Activated CD8-positive, alpha-beta memory T cell treated with anti-CD3 and anti-CD28 coated beads for 24 hours (primary cell): ENCODE results near the gene INTS4.
"Not testable (repeated sequence)": the region's sequence is repeated elsewhere in the genome, so short reads cannot be mapped to it uniquely, and the experiment has no call there.

Experiments used
- DNase-seq: peaks from one replicate; pipeline ENCODE4 v3.0.0-alpha.2; 2020

Gene INTS4

DNA sequence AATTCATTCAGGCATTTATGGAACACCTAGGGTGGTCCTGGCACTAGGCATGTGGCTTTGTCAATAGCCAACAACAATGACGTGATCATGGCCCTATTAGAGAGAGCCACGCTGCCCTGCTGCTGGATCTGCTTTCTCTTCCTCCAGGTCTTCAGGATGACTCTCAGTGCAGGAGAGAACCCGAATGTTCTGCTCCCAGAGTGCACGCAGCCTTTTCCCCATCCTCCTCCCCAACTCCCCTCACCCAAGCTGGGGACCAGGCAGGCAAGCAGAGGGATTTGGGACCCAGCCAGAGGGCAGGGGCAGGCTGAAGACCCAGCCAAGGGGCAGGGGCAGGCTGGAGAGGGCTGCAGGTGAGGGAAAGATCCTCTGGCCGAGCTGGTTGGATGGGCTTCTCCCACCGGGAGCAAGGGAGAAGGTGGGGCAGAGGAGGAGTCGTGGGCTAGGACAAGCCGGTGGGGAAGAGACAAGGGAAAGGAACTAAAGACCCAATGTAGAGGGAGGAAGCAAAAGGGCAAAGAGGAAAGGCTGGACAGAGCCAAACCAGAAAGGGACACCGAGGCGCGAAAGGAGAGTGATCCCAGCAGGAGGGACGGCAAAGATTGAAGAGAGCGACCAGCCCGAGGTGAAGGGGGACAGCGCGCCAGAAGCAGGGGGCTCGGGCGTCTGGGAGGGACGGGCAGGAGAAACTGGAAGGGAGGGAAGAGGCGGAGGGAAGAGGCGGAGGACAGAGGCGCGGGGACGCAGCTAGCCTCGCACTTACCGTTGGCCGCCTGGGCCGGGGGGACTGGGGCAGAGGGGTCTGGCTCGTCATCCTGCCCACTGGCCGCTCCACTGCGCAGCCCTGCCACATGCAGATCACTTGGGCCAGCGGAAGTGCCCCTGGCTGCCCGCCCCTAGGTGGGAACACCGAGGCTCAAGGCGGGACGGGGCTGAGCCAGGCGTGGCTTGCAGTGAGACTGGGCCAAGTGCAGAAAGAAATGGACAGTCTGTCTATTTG lies 28.2 kb upstream of the INTS4 start, which contains the start of gene KCTD14:
TSS of gene KCTD14 (minus strand) at position 880 of the 1,000 bp plus-strand sequence. CDS start at position 853, 27 bp downstream.
- no peak for DNase-seq

DNA sequence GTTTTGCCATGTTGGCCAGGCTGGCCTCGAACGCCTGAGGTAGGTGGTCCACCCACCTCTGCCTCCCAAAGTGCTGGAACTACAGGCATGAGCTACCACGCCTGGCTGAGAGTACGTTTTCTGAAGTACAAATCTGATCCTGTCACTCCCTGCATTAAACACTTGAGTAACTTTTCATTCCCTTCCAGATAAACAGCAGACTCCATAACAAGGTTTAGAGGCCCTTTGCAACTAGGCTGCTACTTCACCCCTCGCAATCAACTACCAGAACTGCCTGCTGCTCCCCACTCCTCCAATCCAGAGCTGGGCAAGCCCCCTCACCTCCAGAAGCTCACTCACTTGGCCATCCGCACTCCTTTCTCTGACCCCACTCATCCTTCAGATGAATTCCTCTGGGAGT lies 27.1 kb upstream of the INTS4 start:
- no peak for DNase-seq

DNA sequence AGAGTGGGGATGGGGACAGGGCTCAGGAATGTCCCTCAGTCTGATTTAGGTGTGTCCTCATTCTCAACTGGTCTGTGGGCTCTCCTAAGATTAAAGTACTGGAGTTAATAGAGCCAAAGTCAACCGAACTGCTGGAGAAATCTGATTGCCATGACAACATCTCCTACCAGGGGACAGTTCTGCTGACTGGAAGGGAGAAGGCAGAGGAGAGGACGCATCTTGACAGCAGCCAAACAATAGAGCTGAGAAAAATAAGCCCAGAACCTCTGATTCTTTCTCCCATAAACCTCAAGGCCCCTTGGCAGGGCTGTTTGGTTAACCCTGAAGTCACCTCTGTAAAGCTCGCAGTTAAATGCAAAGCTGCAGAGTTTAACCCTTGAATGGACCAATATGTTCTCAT lies 25.8 kb upstream of the INTS4 start:
- DNase-seq: no peak

DNA sequence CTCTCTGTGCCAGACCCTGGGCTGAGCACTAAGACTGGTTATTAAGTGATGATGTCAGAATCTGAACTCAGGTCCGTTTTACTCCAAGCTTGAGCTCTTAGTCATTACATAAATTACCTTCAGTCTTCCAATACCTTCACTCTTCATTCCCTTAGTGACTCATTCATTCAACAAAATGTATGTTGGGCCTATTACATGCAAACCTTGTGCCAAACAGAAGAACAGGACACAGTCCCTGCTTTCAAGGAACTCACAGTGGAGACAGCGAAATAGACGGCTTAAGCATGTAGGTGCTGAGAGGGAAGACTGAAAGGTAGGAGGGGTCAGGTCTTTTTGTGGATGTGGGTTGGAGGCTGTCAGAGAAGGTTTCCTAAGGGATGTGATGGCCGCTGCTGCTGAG lies 25.3 kb upstream of the INTS4 start:
- DNase-seq: no peak

DNA sequence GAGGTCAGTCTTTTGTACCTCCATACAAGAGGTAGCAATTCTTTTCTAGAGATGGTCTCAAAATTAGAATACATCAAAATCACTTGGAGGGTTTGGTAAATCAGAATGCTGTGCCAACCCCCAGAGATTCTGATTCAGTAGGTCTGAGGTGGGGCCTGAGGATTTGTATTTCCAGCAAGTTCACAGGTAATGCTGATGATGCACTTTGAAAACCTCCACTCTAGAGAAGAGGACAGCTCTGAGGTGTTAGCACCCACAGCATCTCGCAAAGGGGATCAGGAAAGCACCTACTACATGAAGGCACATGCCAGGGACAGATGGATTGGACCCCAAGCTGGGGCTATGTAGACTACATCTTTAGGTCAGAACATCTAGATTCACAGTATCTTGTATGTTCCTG lies 21.4 kb upstream of the INTS4 start:
- no peak for DNase-seq

DNA sequence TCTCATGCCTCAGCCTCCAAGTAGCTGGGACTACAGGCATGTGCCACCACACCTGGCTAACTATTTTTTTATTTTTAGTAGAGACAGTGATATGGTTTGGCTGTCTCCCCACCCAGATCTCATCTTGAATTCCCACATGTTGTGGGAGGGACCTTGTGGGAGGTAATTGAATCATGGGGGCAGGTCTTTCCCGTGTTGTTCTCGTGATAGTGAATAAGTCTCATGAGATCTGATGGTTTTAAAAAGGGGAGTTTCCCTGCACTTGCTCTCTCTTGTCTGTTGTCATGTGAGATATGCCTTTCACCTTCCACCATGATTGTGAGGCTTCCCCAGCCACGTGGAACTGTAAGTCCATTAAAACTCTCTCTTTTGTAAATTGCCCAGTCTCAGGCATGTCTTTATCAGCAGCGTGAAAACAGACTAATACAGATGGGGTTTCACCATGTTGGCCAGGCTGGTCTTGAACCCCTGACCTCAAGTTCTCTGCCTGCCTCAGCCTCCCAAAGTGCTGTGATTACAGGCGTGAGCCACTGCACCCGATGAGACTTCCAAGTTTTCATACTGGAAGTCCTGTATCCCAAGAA lies 20.6 kb upstream of the INTS4 start:
- DNase-seq: not testable (repeated sequence)

DNA sequence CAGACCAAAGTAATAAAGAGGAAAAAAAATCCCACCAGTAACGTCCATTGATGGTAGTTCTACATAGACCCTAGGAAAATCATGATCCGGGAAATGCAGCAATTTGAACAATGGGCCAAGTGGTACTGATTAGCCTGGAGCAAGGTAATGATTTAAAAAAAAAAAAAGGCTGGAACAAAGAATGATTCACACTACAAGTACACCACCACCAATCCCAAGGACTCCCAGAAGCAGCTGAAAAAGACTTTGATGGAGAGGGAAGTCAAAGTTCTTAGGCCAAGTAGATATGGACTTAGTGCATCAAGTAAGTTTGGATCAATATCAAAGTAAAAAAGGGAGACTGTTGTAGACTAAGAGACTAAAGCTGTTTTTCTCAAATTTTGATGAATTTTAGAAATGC lies 16.8 kb upstream of the INTS4 start:
- no peak for DNase-seq

DNA sequence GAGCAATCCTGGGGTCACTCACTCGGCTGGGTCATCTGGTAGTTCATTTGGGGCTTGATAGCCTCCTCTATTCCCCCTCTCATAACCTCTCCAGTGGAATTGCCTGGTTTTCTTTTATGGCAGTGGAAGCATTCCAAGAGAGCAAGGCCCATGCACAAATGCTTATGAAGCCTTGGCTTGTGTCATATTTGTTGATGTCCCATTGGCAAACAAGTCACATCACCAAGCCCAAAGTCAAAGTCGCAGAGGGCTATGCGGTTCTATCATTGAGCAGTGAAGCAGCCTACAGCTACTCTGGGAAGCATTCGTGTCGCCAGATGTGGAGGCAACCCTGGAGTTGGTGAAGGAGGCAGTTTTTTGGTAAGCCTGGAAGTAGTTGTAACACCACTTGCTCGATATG lies 16.3 kb upstream of the INTS4 start:
- DNase-seq: no peak

DNA sequence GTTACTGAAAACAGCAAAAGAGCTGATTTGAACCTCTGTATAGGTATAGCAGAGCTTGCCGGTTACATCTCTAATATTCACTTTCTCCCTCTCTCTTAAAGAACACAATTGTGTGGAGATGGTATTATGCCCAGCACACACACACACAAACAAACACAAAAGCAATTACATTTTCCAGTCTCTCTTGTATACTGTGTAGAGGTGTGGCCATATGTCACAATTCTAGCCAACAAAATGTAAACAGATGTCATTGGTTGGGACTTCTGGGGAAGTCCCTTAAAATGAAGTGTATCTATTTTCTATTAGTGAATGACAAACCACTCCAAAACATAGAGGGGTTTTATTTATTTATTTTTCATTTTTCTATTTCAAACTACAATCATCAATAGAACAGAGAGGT lies 15.8 kb upstream of the INTS4 start:
- no peak for DNase-seq

DNA sequence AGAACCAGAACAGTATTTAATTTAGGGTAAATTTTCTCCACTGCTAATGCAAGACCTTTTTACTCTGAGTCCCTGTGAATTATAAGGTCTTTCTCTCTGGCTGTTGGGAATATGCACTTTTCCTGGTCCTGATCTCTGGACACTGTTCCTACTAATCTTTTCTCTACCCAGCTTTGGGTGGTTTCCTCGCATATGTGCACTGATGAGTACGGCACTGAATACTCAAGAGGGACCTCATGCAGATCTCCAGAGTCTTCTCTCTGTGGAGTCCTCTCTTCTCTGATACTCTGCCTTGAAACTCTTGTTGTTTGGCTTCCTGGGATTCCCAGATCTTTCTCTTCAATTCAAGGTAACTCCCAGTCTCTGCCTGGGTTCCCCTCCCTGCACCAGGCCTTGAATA lies 14.6 kb upstream of the INTS4 start:
- no peak for DNase-seq

DNA sequence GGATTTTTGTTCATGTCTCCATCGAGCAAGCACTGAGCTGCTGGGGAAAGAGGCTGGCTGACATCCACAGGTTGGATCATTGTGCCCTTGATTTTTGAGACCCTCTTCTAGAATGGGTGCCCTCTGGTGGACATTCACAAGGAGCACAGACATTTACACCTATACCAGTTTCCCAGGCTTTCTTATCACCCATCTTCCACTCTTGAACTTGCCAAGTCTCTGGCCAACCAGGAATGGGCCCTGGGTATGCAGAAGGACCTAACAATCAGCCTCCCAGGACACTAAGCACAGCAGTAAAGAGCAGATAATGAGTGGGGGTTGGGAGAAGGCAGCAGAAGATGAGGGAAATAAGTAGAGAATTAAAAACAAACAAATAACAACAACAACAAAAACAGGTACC lies 5.7 kb upstream of the INTS4 start:
- DNase-seq: peak; percentile 61

DNA sequence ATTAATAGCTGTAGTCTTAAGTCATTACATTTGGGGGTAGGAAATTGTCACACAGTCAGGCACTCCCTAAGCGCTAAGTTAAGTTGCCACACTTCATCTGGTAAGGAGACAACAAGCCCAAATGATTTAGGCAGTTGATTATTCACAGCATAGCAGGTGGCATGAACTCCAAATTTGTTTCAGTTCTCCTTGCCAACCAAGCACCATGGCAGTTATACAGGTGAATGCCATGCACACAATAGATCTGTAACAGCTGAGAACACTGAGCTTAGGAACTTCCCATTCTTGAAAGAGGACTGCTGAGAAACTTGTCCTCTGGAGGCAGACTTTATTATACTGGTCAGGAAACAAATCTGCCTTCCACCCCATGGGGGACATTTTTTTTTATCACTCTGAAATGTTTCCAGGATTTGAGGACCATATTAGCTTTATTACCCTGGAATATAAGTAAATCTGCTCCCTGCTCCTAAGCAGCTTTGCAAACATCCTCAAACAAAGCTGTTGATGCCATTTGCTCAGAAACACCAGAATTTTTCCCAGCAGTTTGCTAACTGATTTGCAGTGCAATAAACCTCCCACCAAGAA lies 5.1 kb upstream of the INTS4 start:
- DNase-seq: no peak

DNA sequence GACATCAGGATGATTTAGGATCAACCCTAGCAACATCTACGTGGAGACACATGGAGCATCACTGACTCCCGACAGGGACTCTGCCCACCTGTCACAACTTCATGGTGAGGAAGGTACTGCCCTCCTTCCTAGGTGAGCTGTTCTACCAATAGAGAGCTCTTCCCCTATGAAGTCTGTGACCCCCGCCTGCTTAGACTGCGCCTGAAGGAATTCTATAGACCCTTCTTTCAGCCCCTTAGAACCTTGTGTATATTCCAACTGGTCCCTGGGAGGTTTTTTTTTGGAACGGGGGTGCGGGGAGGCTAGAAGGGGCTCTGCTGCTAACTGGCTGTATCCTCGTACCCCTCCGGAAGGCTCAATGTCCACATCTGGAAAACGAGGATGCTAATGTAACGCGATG lies 566 bp downstream of the INTS4 start:
- no peak for DNase-seq

DNA sequence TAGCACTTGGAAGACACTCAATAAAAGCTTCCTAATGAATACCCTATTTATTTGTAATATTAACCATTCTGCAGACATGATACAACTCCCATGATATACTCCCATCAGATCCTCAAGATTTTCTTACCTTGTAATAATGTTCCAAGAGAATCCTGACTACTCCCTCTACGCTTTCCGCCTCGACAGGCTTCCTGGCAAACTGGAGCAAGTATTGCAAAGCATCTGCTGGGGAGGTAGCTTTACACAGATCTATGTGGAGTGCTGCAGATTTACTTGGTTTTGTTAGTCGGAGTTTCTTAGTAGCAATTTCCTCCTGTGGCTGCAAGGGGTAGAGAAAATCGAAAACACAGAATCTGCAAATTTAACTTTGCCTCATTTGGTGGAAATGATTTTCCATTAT lies 3.5 kb downstream of the INTS4 start:
- no peak for DNase-seq

DNA sequence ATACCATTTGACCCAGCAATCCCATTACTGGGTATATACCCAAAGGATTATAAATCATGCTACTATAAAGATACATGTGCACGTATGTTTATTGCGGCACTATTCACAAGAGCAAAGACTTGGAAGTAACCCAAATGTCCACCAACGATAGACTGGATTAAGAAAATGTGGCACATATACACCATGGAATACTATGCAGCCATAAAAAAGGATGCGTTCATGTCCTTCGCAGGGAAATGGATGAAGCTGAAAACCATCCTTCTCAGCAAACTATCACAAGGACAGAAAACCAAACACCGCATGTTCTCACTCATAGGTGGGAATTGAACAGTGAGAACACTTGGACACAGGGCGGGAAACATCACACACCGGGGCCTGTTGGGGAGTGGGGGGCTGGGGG lies 8.0 kb downstream of the INTS4 start:
- not testable (repeated sequence) for DNase-seq

DNA sequence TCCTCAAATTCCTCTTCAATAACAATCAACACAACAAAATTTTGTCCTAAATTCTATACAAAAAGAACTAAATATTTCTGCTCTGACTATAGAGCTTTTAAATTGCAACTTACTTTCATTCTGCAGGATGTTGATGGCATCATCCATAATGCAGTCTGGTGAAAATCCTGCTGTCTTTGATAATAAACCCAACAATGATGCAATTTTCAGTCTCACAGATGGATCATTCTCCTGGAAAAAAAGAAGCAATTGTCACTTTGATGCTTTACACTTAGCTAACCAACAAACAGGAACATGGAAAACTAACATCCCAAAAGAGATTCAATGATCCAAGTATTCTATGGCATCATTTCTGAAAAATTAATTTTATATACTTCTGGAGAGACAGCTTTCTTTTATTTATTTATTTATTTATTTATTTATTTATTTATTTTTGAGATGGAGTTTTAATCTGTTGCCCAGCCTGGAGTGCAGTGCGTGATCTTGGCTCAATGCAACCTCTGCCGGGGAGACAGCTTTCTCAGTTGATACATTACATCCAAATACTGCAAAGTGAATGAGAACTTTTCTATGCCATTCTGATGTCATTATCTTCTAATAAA lies 13.0 kb downstream of the INTS4 start:
- DNase-seq: no peak

DNA sequence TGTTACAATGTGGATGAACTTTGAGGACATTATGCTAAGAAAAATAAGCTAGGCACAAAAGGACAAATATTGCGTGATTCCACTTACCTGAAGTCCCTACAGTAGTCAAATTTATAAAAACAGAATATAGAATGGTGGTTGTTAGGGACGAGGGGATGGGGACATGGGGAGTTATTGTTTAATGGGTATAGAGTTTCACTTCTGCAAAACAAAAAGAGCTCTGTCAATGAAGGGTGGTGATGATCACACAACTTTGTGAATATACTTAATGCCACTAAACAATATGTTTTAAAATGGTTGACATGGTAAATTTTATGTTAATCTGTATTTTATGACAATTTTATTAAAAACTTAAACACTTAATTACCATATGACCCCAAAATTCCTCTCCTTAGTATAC lies 26.1 kb downstream of the INTS4 start:
- DNase-seq: no peak

DNA sequence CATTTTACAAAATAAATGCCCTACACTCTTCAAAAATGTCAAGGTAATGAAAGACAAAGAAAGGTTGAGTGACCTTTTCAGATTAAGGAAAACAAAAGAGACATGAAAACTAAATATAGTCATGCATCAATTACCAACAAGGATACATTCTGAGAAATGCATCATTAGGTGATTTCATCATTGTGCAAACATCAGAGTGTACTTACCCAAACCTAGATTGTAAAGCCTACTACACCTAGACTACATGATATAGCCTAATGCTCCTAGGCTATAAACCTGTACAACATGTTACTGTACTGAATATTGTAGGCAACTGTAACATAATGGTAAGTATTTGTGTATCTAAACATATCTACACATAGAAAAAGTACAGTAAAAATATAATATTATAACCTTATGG lies 26.7 kb downstream of the INTS4 start:
- no peak for DNase-seq

DNA sequence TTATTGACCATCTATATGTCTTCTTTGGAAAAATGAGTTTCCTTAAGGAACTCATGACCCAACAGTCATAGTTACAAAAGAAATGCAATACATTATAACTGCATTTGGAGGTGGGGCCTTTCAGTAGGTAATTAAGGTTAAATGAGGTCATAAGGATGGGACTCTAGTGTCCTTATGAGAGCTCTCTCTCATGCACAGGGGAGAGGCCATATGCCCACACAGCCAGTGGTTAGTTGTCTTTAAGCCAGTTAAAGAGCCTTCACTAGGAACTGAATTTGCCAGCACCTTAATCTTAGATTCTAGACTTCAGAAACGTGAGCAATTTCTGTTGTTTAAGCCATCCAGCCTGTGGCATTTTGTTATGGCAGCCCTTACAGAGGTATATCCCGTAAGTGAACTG lies 27.3 kb downstream of the INTS4 start:
- DNase-seq: no peak

DNA sequence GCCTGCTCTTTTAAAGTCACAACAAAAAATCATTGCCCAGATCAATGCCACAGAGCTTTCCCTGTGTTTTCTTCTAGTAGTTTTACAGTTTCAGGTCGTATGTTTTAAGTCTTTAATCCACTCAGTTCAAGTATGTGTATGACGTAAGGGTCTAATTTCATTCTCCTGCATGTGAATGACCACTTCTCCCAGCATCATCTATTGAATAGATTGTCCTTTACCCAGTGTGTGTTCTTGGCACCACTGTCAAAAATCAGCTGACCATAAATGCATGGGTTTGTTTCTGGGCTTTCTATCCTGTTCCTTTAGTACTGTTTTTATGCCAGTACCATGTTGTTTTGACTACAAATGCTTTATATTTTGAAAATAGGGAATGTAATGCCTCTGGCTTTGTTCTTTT lies 28.1 kb downstream of the INTS4 start:
- no peak for DNase-seq

DNA sequence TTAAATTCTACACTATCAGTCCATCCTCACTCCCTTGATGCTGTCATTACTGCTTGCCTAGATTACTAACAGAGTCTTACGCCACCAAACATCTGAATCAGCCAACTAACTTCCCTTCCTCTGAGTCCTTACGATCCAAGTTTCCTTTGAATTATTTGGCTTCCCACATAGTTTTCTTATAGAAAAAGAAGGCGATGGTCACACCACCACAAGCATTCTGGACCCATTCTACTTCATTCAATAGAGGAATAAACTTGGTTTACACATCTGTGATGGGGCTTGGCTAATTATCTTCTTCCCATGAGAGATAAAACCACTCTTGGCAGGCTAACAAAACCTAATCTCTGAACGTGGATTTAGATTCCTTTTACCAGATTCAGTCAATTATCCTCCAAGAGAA lies 35.0 kb downstream of the INTS4 start:
- DNase-seq: no peak

DNA sequence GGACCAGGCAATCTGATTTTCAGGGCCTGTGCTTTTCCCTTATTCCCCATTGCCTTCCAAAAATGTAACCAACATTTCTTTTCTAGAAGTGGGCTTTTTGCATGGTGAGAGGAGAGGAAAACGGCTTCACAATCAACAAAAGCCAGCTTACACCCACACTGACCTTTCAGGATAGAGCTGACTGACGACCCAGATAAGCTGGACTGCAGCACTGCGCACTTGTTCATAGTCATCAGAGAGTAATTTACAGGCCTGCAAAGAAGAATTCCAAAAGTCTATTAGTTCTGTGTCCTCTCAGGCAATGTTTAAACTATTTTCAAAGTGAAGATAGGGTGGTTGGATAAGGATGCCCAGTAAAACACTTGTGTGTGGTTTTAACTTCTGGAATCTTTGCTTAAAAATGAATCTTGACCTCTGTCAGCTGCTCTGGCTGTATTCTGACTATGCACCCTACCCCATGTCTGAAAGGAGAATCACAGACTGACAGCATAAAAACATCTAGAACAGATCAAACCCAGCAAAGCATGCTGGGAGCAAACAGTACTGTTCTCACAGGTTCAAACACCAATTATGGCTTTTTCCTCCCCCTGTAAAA lies 35.8 kb downstream of the INTS4 start:
- DNase-seq: not testable (repeated sequence)

DNA sequence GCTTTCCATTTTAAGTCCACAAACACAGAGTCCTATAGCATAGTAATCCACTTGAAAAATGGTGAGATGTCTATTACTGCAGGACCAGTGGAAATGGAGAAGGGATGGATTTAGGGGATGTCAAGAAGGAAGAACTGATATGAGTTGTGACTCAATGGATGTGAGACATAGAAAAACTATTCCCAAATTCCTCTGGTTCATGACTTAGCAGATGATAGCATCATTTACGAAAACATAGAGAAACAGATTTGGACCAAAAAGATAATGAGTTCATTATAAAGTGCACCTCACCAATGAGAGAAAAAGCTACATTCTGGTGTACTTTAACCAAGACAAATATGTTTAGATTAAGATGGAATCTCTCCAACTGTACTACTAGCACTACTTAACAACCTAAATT lies 51.2 kb downstream of the INTS4 start:
- DNase-seq: not testable (repeated sequence)
